GM19025 (cell line): Measurements from ENCODE around the gene TMEM184B.

ENCODE experiments used
- ATAC-seq: cut with Tn5 transposase; IDR thresholded peaks from one replicate; pipeline ENCODE4 v1.9.1; 2021; ENCODE audit warnings: mild to moderate bottlenecking, low read depth, moderate library complexity; ENCODE audit not compliant: unreplicated experiment

The TMEM184B gene

DNA sequence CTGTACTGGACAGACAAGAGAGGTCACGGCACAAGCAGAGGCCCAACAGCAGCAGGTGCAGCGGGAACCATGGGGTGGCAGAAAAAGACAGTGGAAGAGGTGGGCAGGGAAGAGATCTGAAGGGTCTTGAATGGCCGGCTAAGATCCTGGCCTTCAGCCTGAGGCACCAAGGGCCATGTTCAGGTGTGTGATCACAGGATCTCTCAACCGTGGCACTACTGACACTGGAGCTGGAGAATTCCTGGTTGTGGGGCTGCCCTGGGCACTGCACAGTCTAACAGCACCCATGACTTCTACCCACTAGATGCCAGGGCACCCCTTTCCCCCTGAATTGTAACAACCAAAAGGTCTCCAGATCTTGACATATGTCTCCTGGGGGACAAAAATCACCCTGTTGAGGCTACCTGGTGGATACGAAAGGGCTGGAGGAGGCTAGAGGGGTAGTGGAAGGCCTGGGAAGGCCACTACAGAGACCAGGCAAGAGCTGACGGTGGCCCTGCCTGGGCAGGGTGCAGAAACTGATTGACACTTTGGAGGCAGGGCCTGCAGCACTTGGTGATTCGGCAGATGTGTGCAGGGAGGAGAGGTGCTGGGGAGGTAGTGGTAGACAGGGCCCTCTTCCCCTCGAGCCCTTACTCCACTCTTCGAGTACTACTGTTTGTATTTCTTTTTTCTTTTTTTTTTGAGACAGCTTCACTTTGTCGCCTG is 36.1 kb upstream of the TMEM184B start:
- no peak for ATAC-seq

DNA sequence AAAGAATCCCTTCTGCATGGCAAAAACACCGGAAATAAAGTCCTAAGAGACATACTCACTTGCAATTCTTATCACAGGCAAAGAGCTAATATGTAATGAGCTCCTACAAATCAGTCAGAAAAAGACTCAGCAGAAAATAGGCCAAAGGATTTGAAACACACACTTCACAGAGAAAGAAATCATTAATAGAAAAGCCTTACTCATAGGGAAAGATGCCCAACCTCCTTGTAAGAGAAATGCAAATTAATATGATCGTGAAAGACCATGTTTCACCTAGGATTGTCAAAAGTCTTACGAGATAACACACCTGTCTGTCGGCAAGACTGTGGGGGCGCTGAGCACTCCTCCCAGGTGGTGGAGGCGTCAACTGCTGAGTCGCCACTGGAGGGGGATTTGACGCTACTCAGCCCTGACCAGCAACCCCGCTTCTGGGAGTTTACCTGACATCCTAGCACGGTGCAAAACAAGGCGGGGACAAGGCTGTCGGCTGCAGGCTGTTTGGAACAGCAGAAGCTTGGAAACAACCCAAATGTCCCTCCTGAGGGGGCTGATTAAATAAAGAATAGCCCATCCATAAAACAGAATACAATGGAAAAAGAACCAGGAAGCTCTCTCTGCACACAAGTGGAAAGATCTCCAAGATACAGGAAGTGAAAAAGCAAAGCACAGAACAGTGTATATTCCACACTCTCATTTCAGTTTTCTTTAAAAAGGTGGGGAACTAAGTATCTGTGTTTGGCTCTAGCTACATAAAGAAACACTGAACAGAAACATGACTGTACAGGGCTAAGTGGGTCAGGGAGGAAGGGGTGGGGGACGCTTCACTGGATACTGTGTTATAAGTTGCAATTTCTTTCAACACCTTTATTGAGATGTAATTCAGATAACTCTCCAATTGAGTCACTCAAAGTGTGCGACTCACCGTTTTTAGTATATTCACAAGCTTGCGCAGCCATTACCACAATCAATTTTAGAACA is 33.0 kb upstream of the TMEM184B start:
- peak; percentile 84 for ATAC-seq

GRCh38 chr22:38304526-38304925 is 31.7 kb upstream of the TMEM184B start:
- no peak for ATAC-seq

GRCh38 chr22:38303974-38304373 is 31.2 kb upstream of the TMEM184B start:
- no peak for ATAC-seq

GRCh38 chr22:38302906-38303305 is 30.1 kb upstream of the TMEM184B start:
- no peak for ATAC-seq

DNA sequence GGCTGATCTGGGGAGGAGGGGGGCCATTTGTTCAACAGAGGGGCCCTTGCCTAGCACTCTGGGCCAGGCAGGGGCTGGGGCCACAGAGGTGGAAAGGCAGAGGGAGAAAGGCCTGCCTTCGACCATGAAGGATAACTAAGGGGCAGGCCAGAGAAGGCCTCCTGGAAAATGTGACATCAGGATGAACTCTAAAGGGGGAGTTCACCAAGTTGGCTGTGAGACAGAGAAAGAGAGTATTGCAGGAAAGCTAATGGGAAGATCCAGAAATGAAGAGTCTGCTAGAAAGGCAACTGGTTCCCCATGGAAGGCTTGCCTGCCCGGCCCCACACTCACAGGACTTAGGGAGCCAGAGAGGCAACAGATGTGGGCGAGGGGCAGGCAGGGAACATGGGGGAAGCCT is 28.1 kb upstream of the TMEM184B start:
- no peak for ATAC-seq

DNA sequence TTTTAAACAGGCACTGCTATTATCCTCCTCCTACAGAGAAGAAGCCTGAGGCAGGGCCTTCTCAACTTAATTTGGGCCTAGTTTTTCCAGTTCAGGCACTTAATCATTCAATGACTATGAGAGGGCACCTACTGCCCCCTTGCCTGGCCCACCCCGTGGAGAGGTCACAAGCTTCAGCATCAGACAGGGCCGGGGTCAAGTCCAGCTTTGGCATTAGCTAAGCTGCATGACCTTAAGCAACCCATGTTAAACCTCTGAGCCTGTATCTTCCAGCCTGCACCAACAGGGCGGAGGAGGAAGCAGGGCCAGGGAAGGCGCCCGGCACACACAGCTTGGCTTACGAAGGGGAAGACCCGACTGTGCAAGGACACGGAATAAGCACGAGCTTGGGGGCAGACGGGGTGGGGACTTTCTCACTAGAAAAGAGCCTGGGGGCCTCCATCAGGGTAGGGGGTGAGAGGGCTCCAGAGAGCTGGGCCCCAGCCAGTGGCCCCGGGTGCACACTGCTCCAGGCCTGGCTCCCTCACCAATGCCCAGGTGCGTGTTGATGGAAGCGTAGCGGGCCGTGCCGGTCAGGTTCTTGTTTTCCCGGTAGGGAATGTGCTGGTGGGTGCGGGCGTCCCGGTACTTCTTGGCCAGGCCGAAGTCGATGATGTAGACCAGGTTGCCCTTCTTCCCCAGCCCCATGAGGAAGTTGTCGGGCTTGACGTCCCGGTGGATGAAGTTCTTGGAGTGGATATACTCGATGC is 27.6 kb upstream of the TMEM184B start:
- ATAC-seq: no peak

DNA sequence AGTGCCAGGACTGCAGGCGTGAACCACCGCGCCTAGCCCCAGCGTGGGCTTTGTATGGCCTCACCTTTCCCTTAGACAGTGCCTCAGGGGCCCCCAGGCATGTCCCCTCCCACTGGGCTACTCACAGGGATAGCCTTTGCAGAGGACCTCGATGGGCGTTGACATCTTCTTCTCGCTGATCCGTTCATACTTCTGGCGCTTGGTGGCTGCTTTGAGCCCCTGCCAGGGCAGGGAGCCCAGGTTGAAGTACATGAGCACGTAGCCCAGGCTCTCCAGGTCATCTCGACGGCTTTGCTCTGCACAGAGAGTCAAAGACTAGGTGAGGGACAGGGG is 26.9 kb upstream of the TMEM184B start:
- ATAC-seq: no peak

DNA sequence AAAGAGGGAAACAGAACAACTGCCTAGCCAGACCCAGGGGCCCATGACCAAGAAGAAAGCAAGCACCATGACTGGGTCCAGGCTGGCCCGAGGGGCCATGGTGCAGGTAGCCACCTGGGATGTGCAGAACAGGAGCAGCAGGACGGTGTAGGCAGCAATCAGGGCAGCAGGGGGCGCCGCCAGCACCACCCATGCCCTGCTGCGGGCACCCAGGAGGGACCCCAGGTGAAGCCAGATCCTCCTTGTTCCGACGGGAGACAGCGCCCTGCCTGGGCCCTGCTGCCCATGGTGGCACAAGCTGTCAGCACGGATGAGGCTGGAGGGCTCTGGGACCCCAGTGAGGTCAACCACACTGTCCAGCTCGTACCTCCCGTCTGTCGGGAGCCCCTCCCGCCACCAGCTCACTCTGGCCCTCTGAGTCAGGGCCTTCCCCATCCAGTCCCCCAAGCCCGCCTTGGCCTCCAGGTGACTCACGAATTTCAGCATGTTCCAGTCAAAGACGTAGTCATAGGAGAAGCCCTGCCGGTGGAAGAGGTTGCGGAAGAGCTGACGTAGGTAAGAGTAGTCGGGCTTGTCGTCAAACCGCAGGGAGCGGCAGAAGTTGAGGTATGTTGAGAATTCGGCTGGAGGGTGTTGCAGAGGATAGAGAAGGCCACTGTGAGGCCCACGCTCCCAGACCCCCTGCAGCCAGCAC is 25.6 kb upstream of the TMEM184B start:
- ATAC-seq: no peak

DNA sequence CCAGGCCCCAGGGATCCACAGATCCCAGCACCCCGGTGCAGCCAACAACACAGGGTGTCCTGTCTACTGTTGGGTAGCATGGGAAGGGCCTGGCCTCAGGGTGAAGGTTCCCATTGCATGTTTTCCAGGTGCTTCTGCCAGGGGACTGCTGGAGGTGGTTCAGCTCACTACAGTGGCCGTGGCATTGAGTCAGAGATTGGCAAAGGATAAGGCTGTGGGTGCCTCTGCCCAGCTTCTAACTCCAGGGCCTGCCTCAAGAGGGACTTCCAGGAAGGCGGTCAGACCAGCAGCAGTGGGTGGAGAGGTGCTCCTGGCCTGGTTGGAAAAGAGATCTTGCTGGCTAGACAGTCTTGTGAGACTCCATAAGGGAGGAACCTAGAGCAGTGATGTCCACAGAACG is 23.6 kb upstream of the TMEM184B start:
- ATAC-seq: no peak

- ATAC-seq: no peak
Measured at GRCh38 chr22:38295863-38296262, 23.1 kb upstream of the TMEM184B start.

- ATAC-seq: no peak
Measured at GRCh38 chr22:38295339-38295738, 22.5 kb upstream of the TMEM184B start.

DNA sequence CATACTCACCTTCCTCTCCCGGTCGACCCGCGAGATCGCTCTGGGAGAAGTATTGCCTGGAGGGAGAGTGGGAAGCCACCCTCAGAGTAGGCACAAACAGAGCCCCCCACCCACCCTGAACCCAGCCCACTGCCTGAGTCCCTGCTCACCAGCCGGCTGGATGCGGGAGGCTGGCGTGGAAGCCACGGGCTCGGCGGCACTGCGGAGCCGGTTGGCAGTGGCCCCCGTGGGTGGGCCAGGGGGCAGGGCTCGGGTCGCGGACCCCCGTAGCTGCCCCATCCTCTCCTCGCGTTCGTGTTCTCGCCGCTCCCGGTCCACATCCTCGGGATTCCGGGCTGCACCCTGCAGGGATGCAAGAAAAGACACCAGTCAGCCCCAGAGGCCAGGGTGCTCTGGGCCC is 21.4 kb upstream of the TMEM184B start:
- ATAC-seq: no peak

DNA sequence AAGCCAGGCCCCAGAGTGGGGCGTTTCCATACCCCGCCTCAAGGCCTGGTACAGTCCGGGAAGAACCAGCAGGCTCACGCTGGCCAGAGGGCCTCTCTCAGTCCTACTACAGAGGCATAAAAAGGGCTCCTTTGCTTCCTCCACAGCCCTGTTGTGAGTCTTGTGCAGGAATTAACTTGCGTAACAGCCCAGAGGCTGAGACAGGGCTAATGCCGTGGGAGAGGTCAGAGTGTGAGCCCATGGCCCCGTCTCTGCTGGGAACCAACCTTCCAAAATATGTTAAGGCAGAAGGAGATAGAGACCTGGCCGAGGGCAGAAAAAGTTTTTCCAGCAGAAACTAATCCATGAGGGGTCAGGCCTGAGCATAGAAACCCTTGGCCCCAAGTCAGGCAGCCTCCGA is 19.9 kb upstream of the TMEM184B start:
- ATAC-seq: no peak

DNA sequence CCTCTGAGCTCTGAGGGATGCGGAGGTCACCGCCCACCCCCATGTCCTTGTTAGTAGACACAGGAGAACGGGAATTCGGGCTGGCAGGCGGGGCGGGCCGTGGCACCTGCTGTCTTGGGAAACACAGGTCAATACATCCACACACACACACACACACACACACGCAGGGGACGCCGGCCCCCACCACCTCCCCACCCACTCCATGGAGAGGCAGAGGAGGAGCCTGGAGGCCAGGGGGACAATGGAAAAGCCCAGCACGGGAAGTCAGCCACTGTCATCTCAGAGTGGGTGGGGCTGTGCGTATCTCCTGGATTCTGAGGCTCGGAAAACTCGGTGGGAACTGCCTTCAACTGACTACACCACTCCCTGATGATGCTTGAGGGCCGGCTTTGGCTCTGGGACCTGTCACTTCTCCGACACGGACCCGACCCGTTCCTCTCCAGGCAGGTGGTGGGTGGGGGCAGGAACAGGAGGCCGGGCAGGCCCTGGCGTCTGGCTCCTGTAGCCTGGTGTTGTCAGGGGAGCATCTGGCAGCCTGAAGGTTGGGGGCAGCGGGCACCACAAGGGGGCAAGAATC is 18.5 kb upstream of the TMEM184B start:
- no peak for ATAC-seq

GRCh38 chr22:38290347-38290746 is 17.5 kb upstream of the TMEM184B start:
- no peak for ATAC-seq

- ATAC-seq: no peak
Measured at GRCh38 chr22:38289583-38290082, 16.8 kb upstream of the TMEM184B start.

- ATAC-seq: no peak
Measured at GRCh38 chr22:38286915-38287669, 14.3 kb upstream of the TMEM184B start.

- no peak for ATAC-seq
Measured at GRCh38 chr22:38285018-38285417, 12.2 kb upstream of the TMEM184B start.
